Islet precursor cell (in vitro differentiated cells): Measurements from ENCODE around the gene THAP8.
A peak's percentile ranks its signal among the peaks of the same experiment; 100 is the strongest.
"Not testable (repeated sequence)": the region's sequence is repeated elsewhere in the genome, so short reads cannot be mapped to it uniquely, and the experiment has no call there.

Experiments
- DNase-seq: peaks from one replicate; pipeline ENCODE4 v3.0.0-alpha.2; 2018

Gene THAP8

GRCh38 chr19:36067681-36068080, 13.6 kb upstream of the THAP8 start:
- DNase-seq = no peak

- no peak for DNase-seq
Observed at GRCh38 chr19:36064826-36065225, 10.7 kb upstream of the THAP8 start.

- DNase-seq = no peak
Observed at GRCh38 chr19:36061367-36061766, 7.3 kb upstream of the THAP8 start.

GRCh38 chr19:36060430-36060829, 6.3 kb upstream of the THAP8 start:
- DNase-seq = peak; percentile 74

- DNase-seq = no peak
Observed at GRCh38 chr19:36059180-36059910, 5.3 kb upstream of the THAP8 start.

- DNase-seq = no peak
Observed at GRCh38 chr19:36058481-36059179, 4.5 kb upstream of the THAP8 start.

GRCh38 chr19:36054733-36055686, 925 bp upstream of the THAP8 start, which contains the start of gene WDR62:
Gene WDR62, plus strand, starts transcription at chr19:36054897. Its CDS starts 75 bp downstream, at chr19:36054972.
- peak; percentile 96 for DNase-seq

GRCh38 chr19:36051637-36052036, 2.4 kb downstream of the THAP8 start:
- peak; percentile 63 for DNase-seq

GRCh38 chr19:36051236-36051635, 2.8 kb downstream of the THAP8 start:
- DNase-seq = peak; percentile 77

GRCh38 chr19:36049080-36049698, 4.9 kb downstream of the THAP8 start:
- no peak for DNase-seq

GRCh38 chr19:36047835-36048234, 6.2 kb downstream of the THAP8 start:
- DNase-seq = no peak

- DNase-seq = no peak
Observed at GRCh38 chr19:36046443-36047050, 7.5 kb downstream of the THAP8 start.

- DNase-seq = no peak
Observed at GRCh38 chr19:36043952-36044351, 10.1 kb downstream of the THAP8 start.

- peak; percentile 76 for DNase-seq
Observed at GRCh38 chr19:36041831-36042230, 12.3 kb downstream of the THAP8 start.

GRCh38 chr19:36041092-36041491, 13.0 kb downstream of the THAP8 start:
- not testable (repeated sequence) for DNase-seq

- DNase-seq = no peak
Observed at GRCh38 chr19:36040495-36040894, 13.6 kb downstream of the THAP8 start.

GRCh38 chr19:36032251-36033104, 21.6 kb downstream of the THAP8 start, which contains the start of gene CLIP3:
Gene CLIP3, minus strand, starts transcription at chr19:36032873. Its CDS starts 516 bp downstream, at chr19:36032357.
- peak; percentile 87 for DNase-seq

GRCh38 chr19:36031308-36031707, 22.8 kb downstream of the THAP8 start:
- no peak for DNase-seq

GRCh38 chr19:36030264-36031148, 23.6 kb downstream of the THAP8 start:
- DNase-seq = no peak
